ENCODE measurements around the gene PM20D2.

DNA sequence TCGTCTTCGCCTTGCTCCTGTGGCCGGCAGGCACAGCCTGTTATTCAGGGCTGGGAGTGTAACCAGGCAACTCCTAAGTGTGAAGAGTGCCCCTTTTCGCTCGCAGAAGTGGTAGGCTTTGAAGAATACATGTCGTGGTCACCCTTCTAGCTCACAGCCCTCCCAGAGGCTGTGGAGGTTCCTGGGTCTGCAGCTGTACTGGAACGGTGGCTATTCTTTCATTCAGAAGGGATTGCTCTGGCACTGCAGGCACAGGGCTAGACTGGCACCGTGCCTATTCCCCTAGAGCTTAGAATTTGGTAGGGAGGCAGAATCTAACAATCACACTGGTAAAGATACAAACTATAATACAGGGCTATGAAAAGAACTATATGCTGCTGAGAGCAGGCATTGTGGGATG lies 26.9 kb upstream of the PM20D2 start:
- TF ChIP-seq, protein P1, sequence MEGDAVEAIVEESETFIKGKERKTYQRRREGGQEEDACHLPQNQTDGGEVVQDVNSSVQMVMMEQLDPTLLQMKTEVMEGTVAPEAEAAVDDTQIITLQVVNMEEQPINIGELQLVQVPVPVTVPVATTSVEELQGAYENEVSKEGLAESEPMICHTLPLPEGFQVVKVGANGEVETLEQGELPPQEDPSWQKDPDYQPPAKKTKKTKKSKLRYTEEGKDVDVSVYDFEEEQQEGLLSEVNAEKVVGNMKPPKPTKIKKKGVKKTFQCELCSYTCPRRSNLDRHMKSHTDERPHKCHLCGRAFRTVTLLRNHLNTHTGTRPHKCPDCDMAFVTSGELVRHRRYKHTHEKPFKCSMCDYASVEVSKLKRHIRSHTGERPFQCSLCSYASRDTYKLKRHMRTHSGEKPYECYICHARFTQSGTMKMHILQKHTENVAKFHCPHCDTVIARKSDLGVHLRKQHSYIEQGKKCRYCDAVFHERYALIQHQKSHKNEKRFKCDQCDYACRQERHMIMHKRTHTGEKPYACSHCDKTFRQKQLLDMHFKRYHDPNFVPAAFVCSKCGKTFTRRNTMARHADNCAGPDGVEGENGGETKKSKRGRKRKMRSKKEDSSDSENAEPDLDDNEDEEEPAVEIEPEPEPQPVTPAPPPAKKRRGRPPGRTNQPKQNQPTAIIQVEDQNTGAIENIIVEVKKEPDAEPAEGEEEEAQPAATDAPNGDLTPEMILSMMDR (IDR thresholded peaks at IDR 0.05) = no peak
- TF ChIP-seq POLR2A (IDR thresholded peaks at IDR 0.05) = no peak
